ENCODE measurements around the gene NPAS2. TPM values are rescaled to one million over a fixed set of nuclear protein-coding genes. Genes with fewer than 3 reads are reported as not detected.

Gene NPAS2
- total RNA-seq, 2 donors from 2014 or later, result 24.2 to 45.8 TPM

DNA sequence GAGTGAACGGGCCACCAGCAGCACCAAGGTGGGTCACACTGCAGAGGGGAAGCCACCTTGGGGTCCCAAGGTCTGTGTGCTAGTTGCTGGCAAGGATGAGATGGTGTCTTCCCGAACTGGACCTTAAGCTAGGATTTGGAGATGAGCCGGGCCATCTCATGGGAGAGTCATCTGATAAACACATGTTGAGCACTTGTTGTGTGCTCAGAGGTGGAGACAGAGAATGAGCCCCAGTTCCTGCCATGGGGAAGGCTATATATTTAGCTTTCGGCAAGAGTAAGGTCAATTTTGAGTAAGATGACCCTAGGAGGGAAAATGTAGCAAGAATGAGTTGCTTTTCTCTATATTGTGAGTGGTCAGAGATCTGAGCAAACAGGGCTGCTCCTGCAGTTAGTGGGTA lies 140.7 kb downstream of the NPAS2 start:
- DNase-seq (ENCODE audit: low spot score), result no peak

GRCh38 chr2:100962366-100963025 lies 142.6 kb downstream of the NPAS2 start:
- TF ChIP-seq, protein P1, sequence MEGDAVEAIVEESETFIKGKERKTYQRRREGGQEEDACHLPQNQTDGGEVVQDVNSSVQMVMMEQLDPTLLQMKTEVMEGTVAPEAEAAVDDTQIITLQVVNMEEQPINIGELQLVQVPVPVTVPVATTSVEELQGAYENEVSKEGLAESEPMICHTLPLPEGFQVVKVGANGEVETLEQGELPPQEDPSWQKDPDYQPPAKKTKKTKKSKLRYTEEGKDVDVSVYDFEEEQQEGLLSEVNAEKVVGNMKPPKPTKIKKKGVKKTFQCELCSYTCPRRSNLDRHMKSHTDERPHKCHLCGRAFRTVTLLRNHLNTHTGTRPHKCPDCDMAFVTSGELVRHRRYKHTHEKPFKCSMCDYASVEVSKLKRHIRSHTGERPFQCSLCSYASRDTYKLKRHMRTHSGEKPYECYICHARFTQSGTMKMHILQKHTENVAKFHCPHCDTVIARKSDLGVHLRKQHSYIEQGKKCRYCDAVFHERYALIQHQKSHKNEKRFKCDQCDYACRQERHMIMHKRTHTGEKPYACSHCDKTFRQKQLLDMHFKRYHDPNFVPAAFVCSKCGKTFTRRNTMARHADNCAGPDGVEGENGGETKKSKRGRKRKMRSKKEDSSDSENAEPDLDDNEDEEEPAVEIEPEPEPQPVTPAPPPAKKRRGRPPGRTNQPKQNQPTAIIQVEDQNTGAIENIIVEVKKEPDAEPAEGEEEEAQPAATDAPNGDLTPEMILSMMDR (IDR thresholded peaks at IDR 0.05), result no peak
- TF ChIP-seq POLR2A (IDR thresholded peaks at IDR 0.05), result no peak
- no peak for TF ChIP-seq POLR2AphosphoS5 (IDR thresholded peaks at IDR 0.05)
- intact Hi-C loops (cut with DNase I), result no loop called here
- no peaks in the 10 kb centered on the region for H3K4me1 ChIP-seq (replicated peaks)
- no peaks in the 10 kb centered on the region for H3K36me3 ChIP-seq
- H3K4me3 ChIP-seq, result no peak overlapping the region
- 81% methylated on average over 12 of the region's 12 CpGs for WGBS
- H3K27me3 ChIP-seq (replicated peaks; ENCODE audit: insufficient read depth), result no peaks in the 10 kb centered on the region
- no peaks in the 10 kb centered on the region for H3K9me3 ChIP-seq
- H3K27ac ChIP-seq, result no peak overlapping the region
- no peak for DNase-seq (ENCODE audit: low spot score)

More for the DNA sequence above, 140.7 kb downstream of the NPAS2 start:
- intact Hi-C loops (cut with DNase I), result no loop called here
- Histone ChIP-seq H3K27ac (no peak overlapping the region), H3K9me3 (no peaks in the 10 kb centered on the region), H3K36me3 (no peaks in the 10 kb centered on the region), H3K27me3 (replicated peaks; ENCODE audit: insufficient read depth) (no peaks in the 10 kb centered on the region), H3K4me1 (replicated peaks) (no peaks in the 10 kb centered on the region), H3K4me3 (no peak overlapping the region)
- no peak for TF ChIP-seq POLR2A (IDR thresholded peaks at IDR 0.05)
- TF ChIP-seq, protein P1 (IDR thresholded peaks at IDR 0.05), result no peak
- no peak for TF ChIP-seq POLR2AphosphoS5 (IDR thresholded peaks at IDR 0.05)
- 90% methylated on average over 4 of the region's 4 CpGs for WGBS

DNA sequence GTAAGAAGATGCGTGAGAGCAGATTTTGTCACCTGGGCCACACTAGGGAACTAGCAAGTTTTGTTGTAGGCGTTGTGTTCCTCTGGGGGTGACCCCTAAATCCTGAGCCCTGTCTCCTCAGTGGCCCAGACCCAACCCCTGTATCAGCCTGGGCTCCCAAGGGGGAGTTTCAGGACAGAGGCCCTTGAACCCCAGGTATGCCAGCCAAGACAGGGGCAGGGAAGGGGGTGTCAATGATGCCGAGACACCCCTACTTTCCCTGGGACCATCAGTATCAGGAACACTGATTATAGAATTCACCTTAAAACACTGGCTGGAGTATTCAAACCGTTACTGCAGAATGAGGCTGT lies 143.1 kb downstream of the NPAS2 start:
- Histone ChIP-seq H3K4me3 (no peak overlapping the region), H3K36me3 (no peaks in the 10 kb centered on the region), H3K27me3 (replicated peaks; ENCODE audit: insufficient read depth) (no peaks in the 10 kb centered on the region), H3K9me3 (no peaks in the 10 kb centered on the region), H3K4me1 (replicated peaks) (no peaks in the 10 kb centered on the region), H3K27ac (no peak overlapping the region)
- WGBS, result 88% methylated on average over 4 of the region's 4 CpGs
- intact Hi-C loops (cut with DNase I), result no loop called here
- DNase-seq (ENCODE audit: low spot score), result no peak
- TF ChIP-seq POLR2A (IDR thresholded peaks at IDR 0.05) (no peak), POLR2AphosphoS5 (IDR thresholded peaks at IDR 0.05) (no peak)
- TF ChIP-seq, protein P1 (IDR thresholded peaks at IDR 0.05), result no peak

GRCh38 chr2:100964222-100964621 lies 144.3 kb downstream of the NPAS2 start:
- DNase-seq (ENCODE audit: low spot score), result no peak
- H3K9me3 ChIP-seq, result no peaks in the 10 kb centered on the region
- H3K27me3 ChIP-seq (replicated peaks; ENCODE audit: insufficient read depth), result no peaks in the 10 kb centered on the region
- H3K4me3 ChIP-seq, result no peak overlapping the region
- TF ChIP-seq POLR2AphosphoS5 (IDR thresholded peaks at IDR 0.05) (no peak), POLR2A (IDR thresholded peaks at IDR 0.05) (no peak)
- TF ChIP-seq, protein P1 (IDR thresholded peaks at IDR 0.05), result no peak
- no peaks in the 10 kb centered on the region for H3K4me1 ChIP-seq (replicated peaks)
- no peaks in the 10 kb centered on the region for H3K36me3 ChIP-seq
- H3K27ac ChIP-seq, result no peak overlapping the region
- WGBS, result 88% methylated on average over 12 of the region's 12 CpGs
- intact Hi-C loops (cut with DNase I), result no loop called here

DNA sequence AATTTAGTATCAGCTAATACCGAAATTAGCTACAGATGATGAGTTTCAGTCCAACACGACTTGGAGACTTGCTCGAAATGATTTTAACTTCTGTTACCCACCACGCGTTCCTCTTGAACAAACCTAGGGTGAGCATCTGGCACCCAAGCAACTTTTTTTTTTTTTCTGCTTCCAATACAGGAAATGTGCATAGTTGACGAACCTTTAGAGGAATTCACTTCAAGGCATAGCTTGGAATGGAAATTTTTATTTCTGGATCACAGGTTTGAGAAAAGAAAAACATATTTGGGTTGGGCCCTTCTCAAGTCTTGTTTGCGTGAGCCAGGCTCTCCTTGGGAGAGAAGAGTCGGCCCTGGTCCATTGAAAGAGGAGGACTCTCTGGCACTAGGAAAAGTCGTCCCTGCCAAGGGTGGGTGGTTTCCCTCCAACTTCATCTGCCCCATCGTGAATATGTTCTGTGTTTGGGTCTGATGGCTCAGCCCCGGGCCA lies 144.8 kb downstream of the NPAS2 start:
- Histone ChIP-seq H3K27me3 (replicated peaks; ENCODE audit: insufficient read depth) (no peaks in the 10 kb centered on the region), H3K9me3 (no peaks in the 10 kb centered on the region), H3K4me1 (replicated peaks) (no peaks in the 10 kb centered on the region), H3K36me3 (no peaks in the 10 kb centered on the region), H3K27ac (no peak overlapping the region), H3K4me3 (no peak overlapping the region)
- intact Hi-C loops (cut with DNase I), result no loop called here
- whole genome bisulfite sequencing, result 83% methylated on average over 11 of the region's 11 CpGs
- TF ChIP-seq, protein P1 (IDR thresholded peaks at IDR 0.05), result no peak
- TF ChIP-seq POLR2AphosphoS5 (IDR thresholded peaks at IDR 0.05) (no peak), POLR2A (IDR thresholded peaks at IDR 0.05) (no peak)
- DNase-seq (ENCODE audit: low spot score), result no peak
